RWPE1 (cell line): ENCODE measurements around the gene MAGI3.
A peak's percentile ranks its signal among the peaks of the same experiment; 100 is the strongest.

Source experiments
- CTCF ChIA-PET: fragments of 350-600 bp; sonication (Branson Sonifier 250); formaldehyde crosslinking; extraction: SDS; loops from one replicate; lab custom pipeline; 2021; lab: Yijun Ruan, JAX
- POLR2A ChIA-PET: fragments of 400-600 bp; formaldehyde crosslinking; extraction: SDS; loops from one replicate; lab custom pipeline; 2020; ENCODE audit warnings: antibody characterized with exemption; ENCODE audit not compliant: low non-redundant PET; lab: Yijun Ruan, JAX
- DNase-seq: peaks from one replicate; pipeline ENCODE4 v3.0.0; 2012; ENCODE audit warnings: low spot score
- H3K27ac ChIP-seq: fragments of 450-650 bp; 2 replicates; pipeline ENCODE4 v1.5.1; 2017
- CTCF ChIP-seq: fragments of 450-650 bp; conservative IDR thresholded peaks from 2 replicates; pipeline ENCODE4 v1.5.1; 2017; ENCODE audit warnings: low read depth, mild to moderate bottlenecking

MAGI3 gene

GRCh38 chr1:113389953-113390834 lies at the start of gene MAGI3:
Gene MAGI3 (plus strand): TSS chr1:113390515. CDS start chr1:113391034, 519 bp downstream.
- peak within 1 kb of the TSS; percentile 92 for H3K27ac ChIP-seq
- TF ChIP-seq CTCF: no peak
- ChIA-PET POLR2A (interaction anchor here (0.6 kb wide), 1 partner anchor 166 kb away, joined by 3 read pairs; no protein-coding TSS in a partner anchor), CTCF (interaction anchor here (1.3 kb wide), 1 partner anchor 63 kb away, joined by 3 read pairs; no protein-coding TSS in a partner anchor)
- DNase-seq: peak; percentile 94

- ChIA-PET POLR2A (no interaction called here), CTCF (interaction anchor here (0.7 to 1.0 kb wide), 2 partner anchors 35 to 167 kb away, joined by 3 to 4 read pairs; no protein-coding TSS in a partner anchor)
- no peak overlapping the region for H3K27ac ChIP-seq
- TF ChIP-seq CTCF: no peak
- DNase-seq: peak; percentile 8
Measured at GRCh38 chr1:113353580-113353979, 36.7 kb upstream of the MAGI3 start.

GRCh38 chr1:113363935-113364334 lies 26.4 kb upstream of the MAGI3 start:
- POLR2A ChIA-PET: no interaction called here
- no peak for DNase-seq
- CTCF ChIA-PET: no interaction called here
- H3K27ac ChIP-seq: no peak overlapping the region
- TF ChIP-seq CTCF: no peak

- ChIA-PET POLR2A (no interaction called here), CTCF (no interaction called here)
- no peak overlapping the region for H3K27ac ChIP-seq
- no peak for TF ChIP-seq CTCF
- DNase-seq: no peak
Measured at GRCh38 chr1:113369040-113369439, 21.3 kb upstream of the MAGI3 start.

- no peak overlapping the region for H3K27ac ChIP-seq
- DNase-seq: no peak
- POLR2A ChIA-PET: no interaction called here
- no peak for TF ChIP-seq CTCF
- CTCF ChIA-PET: no interaction called here
Measured at GRCh38 chr1:113369699-113370098, 20.6 kb upstream of the MAGI3 start.

GRCh38 chr1:113370868-113371267 lies 19.4 kb upstream of the MAGI3 start:
- ChIA-PET POLR2A (no interaction called here), CTCF (no interaction called here)
- H3K27ac ChIP-seq: no peak overlapping the region
- no peak for TF ChIP-seq CTCF
- no peak for DNase-seq
